RWPE1 (cell line): Measurements from ENCODE around the gene AXL.
A peak's percentile ranks its signal among the peaks of the same experiment; 100 is the strongest.
"Not testable (repeated sequence)": the region's sequence is repeated elsewhere in the genome, so short reads cannot be mapped to it uniquely, and the experiment has no call there.

ENCODE experiments used
- CTCF ChIA-PET: fragments of 350-600 bp; sonication (Branson Sonifier 250); formaldehyde crosslinking; extraction: SDS; loops from one replicate; lab custom pipeline; 2021; lab: Yijun Ruan, JAX
- POLR2A ChIA-PET: fragments of 400-600 bp; formaldehyde crosslinking; extraction: SDS; loops from one replicate; lab custom pipeline; 2020; ENCODE audit warnings: antibody characterized with exemption; ENCODE audit not compliant: low non-redundant PET; lab: Yijun Ruan, JAX
- DNase-seq: peaks from one replicate; pipeline ENCODE4 v3.0.0; 2012; ENCODE audit warnings: low spot score
- H3K27ac ChIP-seq: fragments of 450-650 bp; 2 replicates; pipeline ENCODE4 v1.5.1; 2017
- TF ChIP-seq, protein P1 (sequence below): fragments of 450-650 bp; conservative IDR thresholded peaks from 2 replicates; pipeline ENCODE4 v1.5.1; 2017; ENCODE audit warnings: low read depth, mild to moderate bottlenecking

AXL gene

DNA sequence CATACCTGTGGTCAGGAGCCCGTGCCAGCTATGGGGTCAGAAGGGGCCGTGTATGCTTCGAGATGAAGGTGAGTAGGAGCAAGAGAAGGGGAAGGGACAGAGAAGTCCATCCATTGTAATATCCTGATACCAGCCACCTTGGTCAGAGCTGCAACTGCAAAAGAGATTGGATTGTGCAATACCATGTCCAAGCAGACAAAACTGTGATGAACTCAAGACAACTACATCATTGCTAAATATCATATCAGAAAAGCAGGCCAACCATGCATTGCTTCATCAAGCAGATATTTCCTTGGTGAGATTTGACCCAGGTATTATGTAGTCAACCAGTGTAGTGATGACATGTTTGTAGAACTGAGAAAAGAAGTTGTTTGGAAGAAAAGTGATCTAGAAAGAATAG is 57.2 kb downstream of the AXL start:
- TF ChIP-seq, protein P1, sequence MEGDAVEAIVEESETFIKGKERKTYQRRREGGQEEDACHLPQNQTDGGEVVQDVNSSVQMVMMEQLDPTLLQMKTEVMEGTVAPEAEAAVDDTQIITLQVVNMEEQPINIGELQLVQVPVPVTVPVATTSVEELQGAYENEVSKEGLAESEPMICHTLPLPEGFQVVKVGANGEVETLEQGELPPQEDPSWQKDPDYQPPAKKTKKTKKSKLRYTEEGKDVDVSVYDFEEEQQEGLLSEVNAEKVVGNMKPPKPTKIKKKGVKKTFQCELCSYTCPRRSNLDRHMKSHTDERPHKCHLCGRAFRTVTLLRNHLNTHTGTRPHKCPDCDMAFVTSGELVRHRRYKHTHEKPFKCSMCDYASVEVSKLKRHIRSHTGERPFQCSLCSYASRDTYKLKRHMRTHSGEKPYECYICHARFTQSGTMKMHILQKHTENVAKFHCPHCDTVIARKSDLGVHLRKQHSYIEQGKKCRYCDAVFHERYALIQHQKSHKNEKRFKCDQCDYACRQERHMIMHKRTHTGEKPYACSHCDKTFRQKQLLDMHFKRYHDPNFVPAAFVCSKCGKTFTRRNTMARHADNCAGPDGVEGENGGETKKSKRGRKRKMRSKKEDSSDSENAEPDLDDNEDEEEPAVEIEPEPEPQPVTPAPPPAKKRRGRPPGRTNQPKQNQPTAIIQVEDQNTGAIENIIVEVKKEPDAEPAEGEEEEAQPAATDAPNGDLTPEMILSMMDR = no peak
- H3K27ac ChIP-seq = no peak overlapping the region
- ChIA-PET POLR2A (no interaction called here), CTCF (no interaction called here)
- DNase-seq = no peak

DNA sequence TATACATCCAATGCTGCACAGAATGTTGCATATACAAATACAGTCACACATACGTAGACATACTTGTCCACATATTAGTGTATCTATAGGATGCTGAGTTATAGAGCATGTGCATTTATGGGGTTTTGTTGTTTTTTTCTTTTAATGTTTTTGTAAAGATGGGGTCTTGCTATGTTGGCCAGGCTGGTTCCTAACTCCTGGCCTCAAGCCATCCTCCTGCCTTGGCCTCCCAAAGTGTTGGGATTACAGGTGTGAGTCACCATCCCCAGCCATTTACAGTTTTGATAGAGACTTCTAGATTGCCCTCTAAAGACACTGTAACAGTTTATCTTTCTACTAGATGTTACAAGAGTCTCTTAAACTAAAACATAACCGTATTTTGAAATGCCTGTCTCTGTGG is 59.5 kb downstream of the AXL start:
- TF ChIP-seq, protein P1 = no peak
- CTCF ChIA-PET = no interaction called here
- POLR2A ChIA-PET = no interaction called here
- H3K27ac ChIP-seq = no peak overlapping the region
- no peak for DNase-seq

DNA sequence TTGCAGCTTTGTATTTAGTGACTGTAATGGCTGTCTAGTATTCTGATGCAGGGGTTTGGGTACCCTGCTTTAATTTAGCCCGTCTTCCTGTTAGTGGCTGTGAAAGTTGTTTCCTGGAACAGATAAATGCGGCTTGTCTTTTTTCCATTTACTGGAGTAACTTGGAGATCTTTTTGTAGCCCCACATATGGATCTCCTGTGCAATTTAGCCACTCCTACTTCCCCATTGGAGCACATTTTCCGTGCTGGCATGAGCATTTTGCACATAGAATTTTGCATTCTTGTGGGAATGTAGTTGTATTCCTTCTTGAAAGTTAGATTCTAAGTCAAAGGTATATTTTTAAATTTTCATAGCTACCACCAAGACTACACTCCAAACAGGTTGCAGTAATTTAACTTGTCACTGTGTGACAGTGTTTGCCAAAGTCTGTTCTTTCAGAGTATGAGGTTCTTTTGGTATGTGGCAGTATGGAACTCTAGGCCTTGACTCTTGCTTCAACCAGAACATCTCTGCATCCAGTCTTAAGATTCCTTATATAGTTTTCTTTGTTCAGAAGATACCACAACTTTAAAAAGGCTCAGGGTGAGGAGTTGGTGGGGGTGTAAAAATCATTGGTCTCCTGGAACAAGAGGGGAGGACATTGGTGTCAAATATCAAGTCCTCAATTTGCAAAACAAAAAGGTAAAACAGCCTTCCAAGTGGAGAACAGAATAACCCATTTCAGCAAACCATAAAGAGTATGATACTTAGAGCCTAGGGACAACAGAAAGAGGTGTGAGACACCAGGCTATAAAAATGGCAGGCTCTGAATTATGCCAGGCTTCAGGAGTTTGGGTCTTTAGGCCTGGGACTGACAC is 69.9 kb downstream of the AXL start:
- H3K27ac ChIP-seq = no peak overlapping the region
- CTCF ChIA-PET = interaction anchor here (0.6 to 0.8 kb wide), 2 partner anchors 10 to 52 kb away, joined by 3 read pairs; no protein-coding TSS in a partner anchor
- TF ChIP-seq, protein P1 = no peak
- POLR2A ChIA-PET = no interaction called here
- no peak for DNase-seq

DNA sequence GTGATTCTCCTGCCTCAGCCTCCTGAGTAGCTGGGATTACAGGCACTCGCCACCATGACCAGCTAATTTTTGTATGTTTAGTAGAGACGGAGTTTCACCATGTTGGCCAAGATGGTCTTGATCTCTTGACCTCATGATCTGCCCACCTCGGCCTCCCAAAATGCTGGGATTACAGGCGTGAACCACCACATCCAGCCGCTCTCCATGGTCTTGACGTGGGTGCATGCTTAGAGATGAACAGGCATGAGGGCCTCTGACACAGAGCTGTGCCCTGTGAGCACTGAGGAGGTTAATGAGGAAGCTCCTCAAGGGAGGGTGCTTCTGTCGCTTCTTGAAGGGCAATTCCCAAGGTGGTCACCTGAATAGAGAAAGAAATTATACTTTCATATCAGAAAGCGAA is 70.8 kb downstream of the AXL start:
- H3K27ac ChIP-seq, POLR2A ChIA-PET, DNase-seq: not testable (repeated sequence)
- CTCF ChIA-PET = interaction anchor here (0.8 kb wide), 1 partner anchor 11 kb away, joined by 3 read pairs; no protein-coding TSS in a partner anchor

DNA sequence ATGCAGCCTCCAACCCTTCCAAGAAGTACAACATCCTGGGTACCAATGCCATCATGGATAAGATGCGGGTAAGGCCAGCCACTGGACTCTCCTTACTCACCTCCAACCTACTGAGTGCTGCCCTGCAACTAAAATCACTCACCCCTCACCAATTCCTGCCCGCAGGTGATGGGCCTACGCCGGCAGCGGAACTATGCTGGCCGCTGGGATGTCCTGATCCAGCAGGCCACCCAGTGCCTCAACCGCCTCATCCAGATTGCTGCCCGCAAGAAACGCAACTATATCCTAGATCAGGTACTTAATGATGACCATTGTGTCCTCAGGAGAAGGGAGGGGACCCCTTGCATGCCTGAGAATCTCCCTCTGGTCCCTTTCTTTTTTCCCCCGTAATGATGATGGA is 75.4 kb downstream of the AXL start:
- POLR2A ChIA-PET = no interaction called here
- DNase-seq = no peak
- H3K27ac ChIP-seq = no peak overlapping the region
- TF ChIP-seq, protein P1 = no peak
- CTCF ChIA-PET = interaction anchor here (2.2 kb wide), 1 partner anchor 14 kb away, joined by 8 read pairs; no protein-coding TSS in a partner anchor

DNA sequence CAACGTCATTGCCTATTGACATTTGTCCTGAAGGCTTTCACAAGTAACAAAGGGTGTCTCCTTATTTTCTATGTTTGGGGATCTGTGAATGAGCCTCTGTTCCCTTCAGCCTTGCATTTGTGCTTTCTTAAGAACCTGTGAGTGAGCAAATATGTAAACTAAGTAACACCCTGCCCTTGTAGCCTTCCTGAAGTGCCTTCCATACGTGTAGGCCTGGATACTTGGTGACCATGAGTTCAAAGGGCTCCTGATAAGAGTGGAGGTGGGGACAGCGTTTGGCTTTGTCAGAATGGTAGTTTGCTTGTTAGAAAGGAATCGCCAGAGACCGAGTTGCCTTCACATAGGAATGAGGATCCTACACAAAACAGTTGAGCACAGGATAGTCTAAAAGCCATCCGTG is 76.5 kb downstream of the AXL start:
- H3K27ac ChIP-seq = no peak overlapping the region
- no peak for DNase-seq
- CTCF ChIA-PET = interaction anchor here (2.2 kb wide), 1 partner anchor 13 kb away, joined by 8 read pairs; no protein-coding TSS in a partner anchor
- POLR2A ChIA-PET = no interaction called here
- TF ChIP-seq, protein P1 = no peak

DNA sequence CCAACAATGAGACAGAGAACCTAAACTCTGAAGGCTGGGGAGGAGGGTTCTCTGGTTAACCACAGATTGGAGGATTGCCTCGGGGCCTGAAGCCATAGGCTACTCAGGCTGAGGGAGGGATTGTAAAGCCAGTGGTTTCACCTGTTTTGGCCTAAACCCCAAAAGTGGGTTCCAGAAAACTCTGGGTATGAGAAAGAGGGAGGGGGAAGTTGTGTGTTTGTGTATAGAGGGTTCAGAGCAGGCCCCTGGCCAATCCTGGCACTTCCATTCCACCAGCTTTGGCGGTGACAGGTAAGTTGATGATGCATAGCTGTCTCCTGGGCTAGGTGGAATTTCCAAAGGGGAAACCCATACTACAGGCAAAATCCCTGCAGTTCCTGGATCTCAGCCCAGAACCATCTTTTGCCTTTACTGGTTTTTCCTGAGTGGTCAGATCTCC is 77.4 kb downstream of the AXL start:
- TF ChIP-seq, protein P1 = no peak
- CTCF ChIA-PET = no interaction called here
- no peak for DNase-seq
- POLR2A ChIA-PET = no interaction called here
- peak overlapping the region; percentile 11; the same call in 1 of the 2 replicates for H3K27ac ChIP-seq
